Tibial artery (tissue), 4 donors: ENCODE results near the gene MCIDAS.

Source experiments
- DNase-seq, 2 donors: peaks; one replicate each; pipeline ENCODE4 v3.0.0-alpha.2; 2019
- H3K27ac ChIP-seq, 2 donors: fragments of 200-600 bp; sonication (generic) in 1 of 2; 1 replicate in 1 of 2; 2 replicates in 1 of 2; pipeline ENCODE4 v1.5.1; 2018 to 2019; ENCODE audit warnings: mild to moderate bottlenecking in 1 of 2
- H3K27me3 ChIP-seq, 2 donors: fragments of 200-600 bp; sonication (generic) in 1 of 2; one replicate each; pipeline versions ENCODE4 v1.5.1 to v1.6.0; 2016 to 2019
- H3K36me3 ChIP-seq, 3 donors: fragments of 200-600 bp; sonication (generic) in 2 of 3; one replicate each; pipeline ENCODE4 v1.5.1; 2016 to 2019; ENCODE audit warnings: mild to moderate bottlenecking in 2 of 3
- H3K4me1 ChIP-seq, 4 donors: fragments of 200-600 bp; sonication (generic) in 2 of 4; 1 replicate in 3 of 4; 2 replicates in 1 of 4; pipeline ENCODE4 v1.5.1; 2016 to 2019
- H3K4me3 ChIP-seq, 2 donors: fragments of 200-600 bp; sonication (generic) in 1 of 2; 1 replicate in 1 of 2; 2 replicates in 1 of 2; pipeline ENCODE4 v1.5.1; 2018 to 2019; ENCODE audit warnings: mild to moderate bottlenecking in 2 of 2
- H3K9me3 ChIP-seq, 3 donors: fragments of 200-600 bp; sonication (generic) in 1 of 3; one replicate each; pipeline ENCODE4 v1.5.1; 2016 to 2019
- CTCF ChIP-seq, 2 experiments: fragments of 200-600 bp in 1 of 2; fragments of 450-650 bp in 1 of 2; IDR thresholded peaks; one replicate each; pipeline ENCODE4 v1.5.1; 2017 to 2019; ENCODE audit warnings: antibody characterized with exemption in 2 of 2, mild to moderate bottlenecking in 1 of 2, moderate library complexity in 1 of 2
- intact Hi-C: fragments of 100-400 bp; cut with DNase I; formaldehyde crosslinking; loops from one replicate; pipeline ENCODE4 v1.15.0; 2023; ENCODE audit warnings: low total_unique reads

MCIDAS gene

GRCh38 chr5:55231919-55232270 lies 4.8 kb upstream of the MCIDAS start:
- Histone ChIP-seq H3K27ac (peak overlapping the region in 1 of 2 donors; percentile 66), H3K27me3 (peaks cover 0 to 78% of the 10 kb centered on the region in 2 donors), H3K4me1 (peaks cover 0 to 41% (median 36%) of the 10 kb centered on the region in 4 donors), H3K9me3 (no peaks in the 10 kb centered on the region), H3K4me3 (peak overlapping the region; percentile 58 to 60), H3K36me3 (no peaks in the 10 kb centered on the region)
- no peak for TF ChIP-seq CTCF (IDR thresholded peaks at IDR 0.05)
- no peak for DNase-seq
- intact Hi-C loops: loop anchor here (5.0 kb wide), 1 partner anchor 60 kb away; the partner anchor contains the start of gene CDC20B

- H3K27me3 ChIP-seq: peaks cover 0 to 78% of the 10 kb centered on the region in 2 donors
- H3K4me1 ChIP-seq: peaks cover 0 to 47% (median 43%) of the 10 kb centered on the region in 4 donors
- peak in 1 of 2 experiments; percentile 6 for TF ChIP-seq CTCF (IDR thresholded peaks at IDR 0.05)
- intact Hi-C loops: loop anchor here (5.0 kb wide), 1 partner anchor 59 kb away; the partner anchor contains the start of gene CDC20B
- no peak for DNase-seq
- H3K4me3 ChIP-seq: peak overlapping the region; percentile 58 to 60
- H3K36me3 ChIP-seq: no peaks in the 10 kb centered on the region
- no peaks in the 10 kb centered on the region for H3K9me3 ChIP-seq
- H3K27ac ChIP-seq: no peak overlapping the region
Observed at GRCh38 chr5:55231029-55231918, 4.2 kb upstream of the MCIDAS start.

- H3K27me3 ChIP-seq: peaks cover 0 to 83% of the 10 kb centered on the region in 2 donors
- intact Hi-C loops: loop anchor here (5.0 kb wide), 1 partner anchor 58 kb away; the partner anchor contains the start of gene CDC20B
Observed at GRCh38 chr5:55230086-55230629, 3.0 kb upstream of the MCIDAS start.

GRCh38 chr5:55227664-55228430 lies 732 bp upstream of the MCIDAS start:
- no peak for TF ChIP-seq CTCF (IDR thresholded peaks at IDR 0.05)
- Histone ChIP-seq H3K4me3 (peak overlapping the region; percentile 42 to 50), H3K4me1 (peaks cover 0 to 43% (median 33%) of the 10 kb centered on the region in 4 donors), H3K27me3 (peaks cover 3 to 100% of the 10 kb centered on the region in 2 donors), H3K9me3 (no peaks in the 10 kb centered on the region), H3K36me3 (no peaks in the 10 kb centered on the region), H3K27ac (no peak overlapping the region)
- no peak for DNase-seq
- intact Hi-C loops: no loop called here

More at GRCh38 chr5:55230086-55230629, 3.0 kb upstream of the MCIDAS start:
- Histone ChIP-seq H3K36me3 (no peaks in the 10 kb centered on the region), H3K4me3 (no peak overlapping the region), H3K27ac (no peak overlapping the region), H3K9me3 (no peaks in the 10 kb centered on the region), H3K4me1 (peaks cover 0 to 49% (median 43%) of the 10 kb centered on the region in 4 donors)
- no peak for TF ChIP-seq CTCF (IDR thresholded peaks at IDR 0.05)
- no peak for DNase-seq
